HG02798 (cell line): ENCODE data around the gene PSMB4.
"Not testable (repeated sequence)": the region's sequence is repeated elsewhere in the genome, so short reads cannot be mapped to it uniquely, and the experiment has no call there.

ENCODE experiments used
- ATAC-seq: cut with Tn5 transposase; IDR thresholded peaks from one replicate; pipeline ENCODE4 v1.9.1; 2021; ENCODE audit warnings: mild to moderate bottlenecking; ENCODE audit not compliant: unreplicated experiment, poor library complexity

The PSMB4 gene

DNA sequence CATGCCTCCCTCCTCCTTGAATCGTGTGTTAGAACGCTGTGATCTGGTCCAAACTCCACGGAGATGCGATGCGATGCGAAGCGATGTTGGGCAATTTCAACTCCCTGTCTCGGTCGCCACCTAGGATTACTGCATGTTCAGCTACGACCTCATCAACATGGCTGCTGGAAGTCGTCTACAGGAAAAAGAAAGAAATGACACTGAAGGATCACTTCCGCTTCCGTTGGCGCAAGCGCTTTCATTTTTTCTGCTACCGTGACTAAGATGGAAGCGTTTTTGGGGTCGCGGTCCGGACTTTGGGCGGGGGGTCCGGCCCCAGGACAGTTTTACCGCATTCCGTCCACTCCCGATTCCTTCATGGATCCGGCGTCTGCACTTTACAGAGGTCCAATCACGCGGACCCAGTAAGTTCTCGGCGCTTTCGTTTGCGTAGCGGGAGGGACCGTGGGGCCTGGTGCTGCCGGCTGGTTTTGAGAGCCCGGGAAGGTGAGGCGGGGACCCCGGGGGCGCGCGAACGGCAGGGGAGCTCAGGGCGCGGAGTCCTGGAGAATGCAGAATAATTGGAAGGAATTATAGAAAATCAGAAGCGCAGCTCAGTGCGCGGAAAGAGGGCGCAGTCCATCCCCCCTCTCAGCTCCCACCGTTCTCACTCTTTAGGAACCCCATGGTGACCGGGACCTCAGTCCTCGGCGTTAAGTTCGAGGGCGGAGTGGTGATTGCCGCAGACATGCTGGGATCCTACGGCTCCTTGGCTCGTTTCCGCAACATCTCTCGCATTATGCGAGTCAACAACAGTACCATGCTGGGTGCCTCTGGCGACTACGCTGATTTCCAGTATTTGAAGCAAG, at the start of gene PSMB4:
Gene PSMB4 (plus strand): TSS at position 250 of the 848 bp plus-strand sequence. CDS start 15 bp downstream, at position 265.
- ATAC-seq: peak; percentile 91

DNA sequence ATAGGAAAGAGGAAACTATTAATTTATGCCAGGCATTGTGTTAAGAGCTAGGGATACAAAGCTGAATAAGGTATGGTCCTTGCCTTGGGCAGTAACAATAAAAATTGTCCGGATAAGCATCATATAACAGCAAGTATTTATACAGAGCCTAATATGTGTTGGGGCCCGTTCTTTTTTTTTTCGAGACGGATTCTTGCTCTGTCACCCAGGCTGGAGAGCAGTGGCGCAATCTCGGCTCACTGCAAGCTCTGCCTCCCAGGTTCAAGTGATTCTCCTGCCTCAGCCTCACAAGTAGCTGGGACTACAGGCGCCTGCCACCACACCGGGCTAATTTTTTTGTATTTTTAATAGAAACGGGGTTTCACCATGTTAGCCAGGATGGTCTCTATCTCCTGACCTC, 49.0 kb upstream of the PSMB4 start:
- not testable (repeated sequence) for ATAC-seq

DNA sequence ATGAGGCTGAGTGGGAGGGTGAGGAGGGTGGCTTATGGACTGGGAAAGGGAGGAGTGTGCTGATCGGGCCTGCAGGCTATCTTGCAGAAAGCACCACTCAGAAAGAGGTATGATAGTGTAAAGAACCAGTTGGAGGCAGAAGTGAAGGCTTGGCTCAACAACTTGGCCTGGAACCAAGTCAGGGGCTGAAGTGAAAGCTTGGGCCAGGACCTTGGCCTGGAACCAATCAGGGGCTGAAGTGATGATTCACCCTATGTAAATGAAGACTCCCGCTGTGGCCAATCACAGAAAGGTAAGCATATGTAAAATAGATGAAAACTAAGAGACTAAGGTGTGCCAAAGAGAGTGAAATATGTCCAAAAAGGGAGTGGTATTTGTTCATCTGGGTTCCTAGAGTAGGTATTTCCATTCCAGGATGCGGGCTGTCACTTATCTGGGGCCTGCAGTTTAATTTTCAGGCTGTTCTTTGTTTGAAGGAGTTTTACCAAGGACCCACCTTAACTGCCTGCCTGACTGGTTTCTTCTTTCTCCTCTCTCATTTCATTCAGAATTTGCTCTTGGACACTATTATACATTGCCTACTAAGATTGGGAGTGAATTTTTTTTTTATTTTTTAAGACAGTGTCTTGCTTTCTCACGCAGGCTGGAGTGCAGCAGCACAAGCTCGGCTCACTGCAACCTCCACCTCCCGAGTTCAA, 47.2 kb upstream of the PSMB4 start:
- no peak for ATAC-seq

DNA sequence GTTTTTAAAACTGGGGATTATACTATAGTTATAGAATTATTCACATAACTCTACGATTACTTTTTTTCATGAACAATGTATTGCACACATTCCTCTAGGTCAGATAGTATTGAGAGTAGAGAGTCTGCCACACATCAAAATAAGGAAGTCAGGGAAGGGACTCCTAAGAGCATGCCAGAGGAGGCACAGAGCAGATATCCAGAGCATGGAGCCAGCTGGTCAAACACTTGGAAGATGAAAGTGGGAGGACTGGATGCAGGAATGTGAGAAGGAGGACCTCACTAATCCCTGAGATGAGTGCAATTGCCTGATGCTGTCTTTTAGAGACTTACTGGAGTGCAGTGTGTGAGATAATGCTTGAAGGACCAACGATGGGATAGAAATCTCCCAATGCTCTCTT, 42.7 kb upstream of the PSMB4 start:
- ATAC-seq: no peak

DNA sequence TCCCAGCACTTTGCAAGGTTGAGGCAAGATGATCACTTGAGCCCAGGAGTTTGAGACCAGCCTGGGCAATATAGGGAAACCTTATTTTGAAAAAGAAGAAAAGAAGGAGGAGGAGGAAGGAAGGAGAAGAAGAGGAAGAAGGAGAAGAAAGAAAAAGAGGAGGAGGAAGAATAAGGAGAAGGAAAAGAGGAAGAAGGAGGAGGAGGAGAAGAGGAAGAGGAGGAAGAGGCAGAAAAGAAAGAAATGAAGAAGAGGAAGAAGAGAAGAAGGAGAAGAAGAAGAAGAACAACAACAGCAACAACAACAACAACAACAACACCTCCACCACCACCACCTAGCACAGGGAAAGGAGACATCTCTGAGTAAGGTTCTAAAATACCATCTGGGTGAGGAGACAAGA, 37.5 kb upstream of the PSMB4 start:
- ATAC-seq: no peak

DNA sequence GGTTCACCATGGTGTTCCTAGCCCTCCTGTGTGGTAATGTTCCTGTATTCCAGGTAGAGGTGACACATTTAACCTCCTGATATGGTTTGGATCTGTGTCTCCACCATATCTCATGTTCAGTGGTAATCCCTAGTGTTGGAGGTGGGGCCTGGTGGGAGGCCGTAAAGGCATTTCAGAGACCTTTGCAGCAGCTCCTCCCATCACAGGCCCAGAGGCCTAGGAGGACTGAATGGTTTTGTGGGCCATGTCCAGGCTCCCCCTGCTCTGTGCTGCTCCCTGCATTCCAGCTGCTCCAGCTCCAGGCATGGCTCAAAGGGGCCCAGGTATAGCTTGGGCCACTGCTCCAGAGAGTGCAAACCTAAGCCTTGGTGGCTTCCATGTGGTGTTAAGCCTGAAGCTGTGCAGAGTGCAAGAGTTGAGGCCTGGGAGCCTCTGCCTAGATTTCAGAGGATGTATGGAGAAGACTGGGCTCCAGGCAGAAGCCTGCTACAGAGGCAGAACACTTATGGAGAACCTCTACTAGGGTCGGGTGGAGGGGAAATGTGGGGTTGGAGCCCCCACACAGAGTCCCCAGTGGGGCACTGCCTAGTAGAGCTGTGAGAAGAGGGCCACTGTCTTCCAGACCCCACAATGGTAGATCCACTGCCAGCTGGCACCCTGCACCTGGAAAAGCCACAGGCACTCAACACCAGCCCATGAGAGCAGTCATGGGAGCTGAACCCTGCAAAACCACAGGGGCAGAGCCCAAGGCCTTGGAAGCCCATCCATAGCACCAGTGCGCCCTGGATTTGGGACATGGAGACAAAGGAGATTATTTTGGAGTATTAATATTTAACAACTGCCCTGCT, 36.8 kb upstream of the PSMB4 start:
- no peak for ATAC-seq

DNA sequence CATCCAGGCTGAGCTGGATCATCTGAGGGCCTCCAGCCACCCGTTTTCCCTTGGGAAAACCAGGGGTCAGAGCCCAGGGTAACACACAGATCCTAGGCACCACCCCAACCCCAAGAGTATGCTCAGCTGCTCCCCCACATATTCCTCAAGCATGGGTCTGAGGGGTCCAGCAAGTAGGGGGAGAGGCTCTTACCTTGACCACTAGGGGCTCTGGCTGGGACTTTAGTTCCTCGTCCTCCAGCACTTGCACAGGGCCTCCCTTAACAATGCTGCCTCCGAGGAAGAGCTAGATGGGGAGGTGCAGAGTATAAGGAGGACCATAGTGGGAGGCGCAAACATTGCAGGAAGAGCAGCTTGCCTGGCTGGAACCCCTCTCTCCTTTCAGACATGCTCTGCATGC, 34.4 kb upstream of the PSMB4 start:
- no peak for ATAC-seq

DNA sequence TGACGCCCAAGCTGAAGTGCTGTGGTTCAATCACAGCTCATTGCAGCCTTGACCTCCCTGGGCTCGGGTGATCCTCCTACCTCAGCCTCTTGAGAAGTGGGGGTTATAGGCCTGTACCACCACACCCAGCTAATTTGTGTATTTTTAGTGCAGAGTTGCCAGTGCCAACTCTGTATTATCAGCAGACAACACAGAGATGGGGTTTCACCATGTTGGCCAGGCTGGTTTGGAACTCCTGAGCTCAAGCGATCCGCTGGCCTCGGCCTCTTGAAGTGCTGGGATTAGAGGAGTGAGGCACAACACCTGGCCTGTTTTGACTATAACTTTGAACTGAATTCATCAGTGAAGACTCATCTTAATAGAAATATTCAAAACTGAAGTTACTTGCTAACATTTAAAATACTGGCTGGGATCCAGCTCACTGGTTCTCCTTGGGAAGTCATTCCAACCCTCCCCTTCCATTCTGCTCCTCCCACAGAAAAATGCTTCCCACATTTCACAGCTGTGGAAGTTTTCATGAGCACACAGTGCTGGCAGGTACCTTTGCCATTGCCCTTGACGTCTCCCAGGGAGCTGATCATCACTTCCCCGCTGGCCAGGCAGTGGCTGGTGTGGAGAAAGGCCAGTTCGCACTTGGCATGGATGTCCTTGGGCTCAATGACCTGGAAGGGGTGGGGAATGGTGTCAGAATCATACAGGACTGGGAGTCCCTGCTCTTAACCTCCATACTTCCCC, 31.5 kb upstream of the PSMB4 start:
- ATAC-seq: no peak

DNA sequence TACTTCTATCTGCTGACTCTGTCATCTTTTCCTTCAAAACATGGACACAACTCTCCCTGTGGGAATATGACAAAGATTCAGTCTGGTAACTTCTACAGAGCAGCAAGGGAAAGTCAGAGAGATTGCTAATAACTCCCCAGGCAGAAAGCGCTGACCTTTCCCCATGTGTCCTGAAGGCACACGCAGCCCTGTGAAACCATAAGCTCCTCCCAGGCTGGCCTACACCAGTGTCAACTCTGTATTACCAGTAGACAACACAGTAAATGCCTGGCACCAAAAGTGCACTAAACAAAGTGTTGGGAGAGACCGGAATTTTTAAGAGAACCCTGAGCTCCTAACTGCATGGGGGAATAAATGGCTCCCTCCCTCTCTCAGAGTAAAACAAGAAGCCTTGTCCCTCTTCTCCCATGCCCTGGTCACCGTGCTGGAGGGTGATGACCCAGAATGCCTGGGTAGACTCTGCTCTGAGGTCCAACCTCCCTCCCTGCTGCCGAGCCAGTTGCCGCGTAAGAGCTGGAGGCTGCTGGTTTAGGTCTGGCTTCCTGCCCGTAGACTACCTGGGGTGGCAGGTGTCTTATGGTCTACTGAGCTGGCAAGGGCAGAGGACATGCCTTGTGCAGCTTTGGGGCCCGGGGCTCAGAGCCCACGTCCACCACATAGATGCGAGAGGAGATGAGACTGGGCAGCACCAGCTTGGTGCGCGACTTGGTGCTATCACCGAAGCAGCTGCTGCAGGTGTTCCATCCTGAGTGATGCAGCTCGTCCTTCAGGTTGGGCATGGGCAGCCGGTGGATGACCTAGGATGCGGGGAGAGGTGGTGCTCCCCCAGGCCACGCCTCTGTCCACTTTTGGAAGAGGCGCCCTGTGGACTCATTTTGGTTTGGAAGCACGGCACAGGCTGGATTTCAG, 30.7 kb upstream of the PSMB4 start:
- no peak for ATAC-seq

DNA sequence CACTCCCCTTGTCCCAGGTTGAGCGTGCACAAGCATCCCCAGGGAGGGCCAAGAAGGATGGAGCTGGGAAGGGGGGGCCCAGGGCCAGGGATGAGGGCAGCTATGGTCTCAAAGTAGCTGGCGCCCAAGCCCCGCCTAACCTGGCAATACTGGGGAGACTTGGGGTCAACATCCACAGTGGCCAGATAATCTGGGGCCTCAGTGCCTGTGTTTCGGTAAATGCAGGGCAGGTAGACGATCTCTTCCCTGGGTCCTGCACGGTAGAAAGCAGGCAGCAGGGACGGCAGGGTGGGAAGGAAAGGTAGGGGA, 30.1 kb upstream of the PSMB4 start:
- ATAC-seq: no peak

DNA sequence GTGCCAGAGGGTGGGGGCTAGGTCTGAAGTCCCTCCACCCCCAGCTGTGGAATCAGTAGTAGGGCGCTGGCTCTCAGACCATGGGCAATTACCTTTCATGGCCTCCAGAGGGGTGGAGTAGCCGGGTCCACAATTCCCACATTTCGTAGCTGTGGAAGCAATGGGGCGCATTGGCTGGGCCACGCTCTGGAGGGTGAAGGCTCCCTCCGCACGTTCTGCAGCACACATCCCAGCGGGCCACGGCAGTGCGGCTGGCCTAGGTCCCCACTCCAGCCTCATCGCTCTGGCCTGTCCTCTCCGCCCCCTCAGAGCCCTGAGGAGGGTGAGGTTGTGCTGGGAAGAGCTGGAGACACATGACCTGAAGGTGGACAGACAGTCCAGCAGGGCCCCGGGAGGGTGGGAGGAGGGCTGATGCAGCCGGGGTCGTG, 29.7 kb upstream of the PSMB4 start:
- no peak for ATAC-seq

DNA sequence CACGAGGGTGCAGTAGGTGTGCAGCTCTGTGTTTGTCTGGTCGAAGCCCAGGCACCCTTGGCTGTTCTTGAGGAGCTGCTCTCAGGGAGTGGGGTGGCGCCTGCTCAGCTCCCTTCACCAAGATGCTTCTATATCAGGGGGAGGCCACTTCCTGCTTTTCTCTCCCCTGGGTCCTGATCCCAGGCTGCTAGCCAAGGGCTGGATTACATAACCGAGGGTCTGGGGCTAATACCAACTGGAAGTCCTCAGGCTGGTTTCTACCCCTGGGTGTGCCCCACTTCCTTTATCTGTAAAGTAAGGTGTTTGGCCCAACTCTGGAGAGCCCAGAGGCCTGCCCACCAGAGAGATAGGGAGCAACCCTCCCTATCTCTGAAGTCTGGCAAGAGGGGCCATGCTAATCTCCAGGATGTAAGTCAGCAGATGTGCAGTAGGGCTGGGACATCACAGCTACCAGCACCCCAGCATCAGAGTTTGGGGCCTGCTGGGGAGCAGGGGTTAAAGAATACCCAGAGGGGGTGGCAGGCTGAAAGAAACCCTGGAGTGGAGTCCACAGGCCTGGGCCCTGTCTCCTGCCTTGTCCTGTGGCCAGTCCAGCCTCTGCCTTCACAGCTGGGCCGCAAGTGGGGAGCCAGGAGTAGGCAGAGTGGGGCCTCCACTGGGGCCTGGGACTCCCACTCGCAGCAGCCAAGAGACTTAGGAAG, 29.0 kb upstream of the PSMB4 start:
- no peak for ATAC-seq

DNA sequence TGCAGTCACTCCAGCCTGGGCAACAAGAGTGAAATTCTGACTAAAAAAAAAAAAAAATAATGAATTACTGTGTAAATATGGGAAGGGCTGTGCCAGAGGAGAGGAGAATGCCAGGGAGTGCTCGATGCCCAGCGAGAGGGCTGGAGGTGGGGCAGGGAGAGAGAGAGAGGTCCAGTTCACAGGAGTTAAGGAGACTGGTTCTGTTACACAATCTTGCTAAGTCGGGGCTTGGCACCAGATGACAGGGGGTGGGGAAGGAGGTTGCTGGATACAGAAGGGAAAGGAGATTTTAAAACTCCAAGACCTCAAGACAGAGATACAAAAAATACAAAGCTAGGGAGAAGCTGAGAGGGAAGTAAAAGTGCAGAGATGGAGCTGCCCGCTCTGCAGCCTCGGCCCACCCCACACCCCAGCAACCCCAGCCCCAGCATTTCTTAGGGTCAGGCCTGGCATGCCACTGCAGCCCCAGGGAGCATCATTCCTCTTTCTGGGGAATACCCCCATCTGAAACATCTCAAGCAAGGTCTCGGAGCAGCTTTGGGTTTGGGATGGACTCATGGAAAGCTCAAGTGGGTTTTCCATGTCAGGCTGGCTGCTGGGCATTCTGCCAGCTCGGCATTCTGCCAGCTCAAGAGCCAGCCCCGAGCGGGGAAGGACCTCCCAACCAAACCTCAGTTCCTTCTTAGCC, 27.9 kb upstream of the PSMB4 start:
- ATAC-seq: no peak

DNA sequence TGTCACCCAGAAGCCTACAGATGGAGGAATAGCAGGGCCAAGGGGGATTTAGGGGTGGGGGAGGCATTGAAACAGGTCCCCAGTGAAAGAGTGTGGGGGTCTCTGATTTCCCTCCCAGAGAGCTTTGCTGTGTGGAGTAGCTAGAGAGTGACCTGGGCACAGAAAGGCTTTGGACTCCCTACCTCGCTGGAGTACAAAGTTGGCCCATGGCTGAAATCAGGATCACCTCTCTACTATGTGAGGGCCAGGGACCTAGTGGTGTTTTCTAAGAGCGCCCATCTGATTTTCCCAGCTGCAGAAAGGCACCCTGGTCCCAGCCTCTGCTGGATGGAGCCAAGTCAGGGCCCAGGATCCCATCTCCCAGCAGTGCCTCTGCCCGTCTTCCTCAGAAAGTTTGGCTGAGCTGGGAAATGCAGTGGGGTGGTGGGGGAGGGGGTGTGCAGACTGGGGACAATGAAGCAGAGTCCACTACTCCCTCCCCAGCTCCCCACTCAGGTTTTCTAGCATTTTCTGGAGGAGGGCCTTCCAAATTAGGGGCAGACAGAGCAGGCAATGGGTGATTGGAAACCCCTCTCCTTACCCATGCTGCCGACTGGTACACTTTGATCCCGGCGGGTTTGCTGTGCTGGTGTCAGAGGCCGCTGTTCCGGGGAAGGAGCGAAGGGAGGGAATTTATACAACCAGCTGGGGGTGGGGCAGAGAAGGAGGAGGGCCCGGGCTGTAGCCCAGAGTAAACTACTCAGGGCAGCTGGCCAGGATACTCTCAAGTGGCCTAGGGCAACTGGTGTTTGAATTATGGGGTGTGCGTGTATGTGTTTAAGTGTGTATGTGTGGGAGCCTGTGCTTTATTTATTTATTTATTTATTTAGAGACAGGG, 27.1 kb upstream of the PSMB4 start, which contains the start of gene SELENBP1:
Gene SELENBP1 (minus strand): TSS at position 648 of the 877 bp plus-strand sequence. CDS start 64 bp downstream, at position 584.
- ATAC-seq: no peak

DNA sequence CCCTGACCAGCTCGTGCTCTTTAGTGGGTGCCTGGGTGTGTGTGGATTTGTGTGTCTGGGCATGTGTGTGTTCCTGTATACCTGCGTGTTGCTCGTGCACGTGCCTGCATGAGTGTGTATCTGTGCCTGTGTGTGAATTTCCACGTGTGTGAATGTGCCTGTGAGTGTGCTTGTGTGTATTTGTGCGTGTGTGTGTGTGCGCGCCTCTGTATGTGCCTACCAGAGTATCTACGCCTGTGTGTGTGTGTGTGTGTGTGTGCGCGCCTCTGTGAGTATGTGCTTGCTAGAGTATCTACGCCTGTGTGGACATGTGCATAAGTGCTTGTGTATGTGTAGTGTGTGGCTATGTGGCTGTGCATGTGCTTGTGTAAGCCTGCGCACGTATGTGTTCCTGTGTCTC, 26.2 kb upstream of the PSMB4 start:
- ATAC-seq: no peak

DNA sequence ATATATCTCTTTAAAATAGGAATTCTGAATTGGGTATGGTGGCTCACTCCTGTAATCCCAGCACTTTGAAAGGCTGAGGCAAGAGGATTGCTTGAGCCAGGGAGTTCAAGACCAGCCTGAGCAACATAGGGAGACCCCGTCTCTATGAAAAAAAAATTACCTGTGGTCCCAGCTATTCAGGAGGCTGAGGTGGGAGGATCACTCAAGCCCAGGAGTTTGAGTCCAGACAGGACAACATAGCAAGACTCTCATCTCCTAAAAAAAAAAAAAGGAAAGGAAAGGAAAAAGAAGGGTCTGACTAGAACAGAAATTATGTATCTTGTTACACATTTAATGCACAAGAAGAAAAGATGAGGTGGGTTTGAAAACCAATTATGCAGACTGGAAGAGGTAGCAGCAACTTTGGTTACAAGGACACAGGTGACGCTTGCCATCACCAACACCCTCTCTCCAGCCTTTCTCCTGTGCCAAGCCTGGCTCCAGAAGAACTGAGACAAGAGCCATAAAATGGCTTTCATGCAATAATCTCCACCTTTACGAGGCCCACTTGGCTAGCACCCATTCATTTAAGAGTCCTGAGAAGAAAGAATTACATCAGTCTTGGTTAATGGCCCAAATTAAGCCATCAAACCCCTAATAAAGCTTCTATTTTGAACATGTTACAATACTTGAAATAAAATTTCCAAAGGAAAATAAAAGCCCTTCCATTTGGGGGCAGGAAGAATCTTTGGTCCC, 22.1 kb upstream of the PSMB4 start:
- ATAC-seq: no peak
